HG02943 (cell line): ENCODE measurements around the gene GPR158.

Experiments used
- ATAC-seq: cut with Tn5 transposase; IDR thresholded peaks from one replicate; pipeline ENCODE4 v1.9.1; 2021; ENCODE audit warnings: mild to moderate bottlenecking, low read depth, moderate library complexity; ENCODE audit not compliant: unreplicated experiment

The GPR158 gene

GRCh38 chr10:25198151-25198550, 23.4 kb downstream of the GPR158 start:
- no peak for ATAC-seq

- no peak for ATAC-seq
Observed at GRCh38 chr10:25206693-25207414, 32.1 kb downstream of the GPR158 start.

GRCh38 chr10:25209618-25210017, 34.8 kb downstream of the GPR158 start:
- ATAC-seq, result no peak

- no peak for ATAC-seq
Observed at GRCh38 chr10:25210265-25210664, 35.5 kb downstream of the GPR158 start.

GRCh38 chr10:25220156-25220555, 45.4 kb downstream of the GPR158 start:
- ATAC-seq, result no peak

- ATAC-seq, result no peak
Observed at GRCh38 chr10:25222085-25222660, 47.4 kb downstream of the GPR158 start.

GRCh38 chr10:25226775-25227682, 52.2 kb downstream of the GPR158 start:
- no peak for ATAC-seq

GRCh38 chr10:25231751-25232150, 57.0 kb downstream of the GPR158 start:
- ATAC-seq, result no peak

- ATAC-seq, result no peak
Observed at GRCh38 chr10:25232204-25232603, 57.4 kb downstream of the GPR158 start.

- no peak for ATAC-seq
Observed at GRCh38 chr10:25245165-25245564, 70.4 kb downstream of the GPR158 start.

GRCh38 chr10:25257646-25258045, 82.8 kb downstream of the GPR158 start:
- ATAC-seq, result no peak

- no peak for ATAC-seq
Observed at GRCh38 chr10:25261110-25261509, 86.3 kb downstream of the GPR158 start.

- ATAC-seq, result no peak
Observed at GRCh38 chr10:25261558-25261957, 86.8 kb downstream of the GPR158 start.

- no peak for ATAC-seq
Observed at GRCh38 chr10:25263931-25264330, 89.1 kb downstream of the GPR158 start.

- no peak for ATAC-seq
Observed at GRCh38 chr10:25278180-25278579, 103.4 kb downstream of the GPR158 start.

GRCh38 chr10:25280076-25280475, 105.3 kb downstream of the GPR158 start:
- ATAC-seq, result no peak

- no peak for ATAC-seq
Observed at GRCh38 chr10:25280573-25280972, 105.8 kb downstream of the GPR158 start.

- ATAC-seq, result no peak
Observed at GRCh38 chr10:25285809-25286208, 111.0 kb downstream of the GPR158 start.

GRCh38 chr10:25288181-25288580, 113.4 kb downstream of the GPR158 start:
- no peak for ATAC-seq

GRCh38 chr10:25294032-25294926, 119.5 kb downstream of the GPR158 start:
- ATAC-seq, result no peak
